OCI-LY1 (cell line): Measurements from ENCODE around the gene ZNF836.

Experiments
- H2AFZ ChIP-seq: fragments of 200-600 bp; sonication (generic), shearing (Covaris generic); 2 replicates; pipeline ENCODE4 v1.6.0; 2014; ENCODE audit warnings: antibody characterized with exemption, mild to moderate bottlenecking, low read length
- H3F3A ChIP-seq: fragments of 200-600 bp; sonication (generic), shearing (Covaris generic); 2 replicates; pipeline ENCODE4 v1.6.0; 2014; ENCODE audit warnings: mild to moderate bottlenecking, antibody characterized with exemption, low read length, moderate library complexity; ENCODE audit not compliant: insufficient read depth
- H3K27ac ChIP-seq: fragments of 200-600 bp; sonication (generic); 2 replicates; pipeline ENCODE4 v1.5.1; 2014; ENCODE audit warnings: low read length, mixed run types, mild to moderate bottlenecking, low read depth; ENCODE audit not compliant: poor library complexity, severe bottlenecking
- H3K27me3 ChIP-seq: fragments of 200-600 bp; sonication (generic); 2 replicates; pipeline ENCODE4 v1.6.0; 2014; ENCODE audit warnings: antibody characterized with exemption, mild to moderate bottlenecking, low read length, moderate library complexity; ENCODE audit not compliant: insufficient read depth
- H3K36me3 ChIP-seq: fragments of 200-600 bp; sonication (generic); 2 replicates; pipeline ENCODE4 v1.6.1; 2014; ENCODE audit warnings: mild to moderate bottlenecking, antibody characterized with exemption, low read length, moderate library complexity, mixed read lengths; ENCODE audit not compliant: insufficient read depth
- H3K4me1 ChIP-seq: fragments of 200-600 bp; sonication (generic); 2 replicates; pipeline ENCODE4 v1.5.1; 2014; ENCODE audit warnings: mild to moderate bottlenecking, low read length, moderate library complexity; ENCODE audit not compliant: insufficient read depth, severe bottlenecking
- H3K4me2 ChIP-seq: fragments of 200-600 bp; sonication (generic), shearing (Covaris generic); 2 replicates; pipeline ENCODE4 v1.6.1; 2014; ENCODE audit warnings: low read length
- H3K4me3 ChIP-seq: fragments of 200-600 bp; sonication (generic); 2 replicates; pipeline ENCODE4 v1.5.1; 2014; ENCODE audit warnings: low read length, low read depth, mild to moderate bottlenecking, mixed read lengths; ENCODE audit not compliant: poor library complexity, severe bottlenecking
- H3K79me2 ChIP-seq: fragments of 200-600 bp; shearing (Covaris generic); 2 replicates; pipeline ENCODE4 v1.6.1; 2016; ENCODE audit warnings: mixed run types, low read length, mixed read lengths; ENCODE audit not compliant: insufficient read depth
- H3K9ac ChIP-seq: fragments of 200-600 bp; sonication (generic), shearing (Covaris generic); 2 replicates; pipeline ENCODE4 v1.6.1; 2014; ENCODE audit warnings: mild to moderate bottlenecking, low read length, mixed read lengths
- H3K9me2 ChIP-seq: fragments of 200-600 bp; sonication (generic), shearing (Covaris generic); 2 replicates; pipeline ENCODE4 v1.6.1; 2014; ENCODE audit warnings: low read depth, mild to moderate bottlenecking, low read length, mixed read lengths
- H3K9me3 ChIP-seq: fragments of 200-600 bp; shearing (Covaris generic); 2 replicates; pipeline ENCODE4 v1.6.1; 2014; ENCODE audit warnings: low read length, mixed read lengths
- H4K20me1 ChIP-seq: fragments of 200-600 bp; sonication (generic), shearing (Covaris generic); 2 replicates; pipeline ENCODE4 v1.6.0; 2016; ENCODE audit warnings: mild to moderate bottlenecking, low read length; ENCODE audit not compliant: insufficient read depth
- EZH2 ChIP-seq: fragments of 200-600 bp; sonication (generic), shearing (Covaris generic); IDR thresholded peaks from 2 replicates; pipeline ENCODE4 v1.8.0; 2017; ENCODE audit warnings: borderline replicate concordance, mixed run types, mild to moderate bottlenecking, antibody characterized with exemption, low read length, moderate library complexity, mixed read lengths
- TF ChIP-seq, protein P1 (sequence below): fragments of 200-600 bp; sonication (generic), shearing (Covaris generic); IDR thresholded peaks from 2 replicates; pipeline ENCODE4 v1.5.1; 2017; ENCODE audit warnings: mild to moderate bottlenecking, antibody characterized with exemption, low read length, moderate library complexity, mixed read lengths

Gene ZNF836

DNA sequence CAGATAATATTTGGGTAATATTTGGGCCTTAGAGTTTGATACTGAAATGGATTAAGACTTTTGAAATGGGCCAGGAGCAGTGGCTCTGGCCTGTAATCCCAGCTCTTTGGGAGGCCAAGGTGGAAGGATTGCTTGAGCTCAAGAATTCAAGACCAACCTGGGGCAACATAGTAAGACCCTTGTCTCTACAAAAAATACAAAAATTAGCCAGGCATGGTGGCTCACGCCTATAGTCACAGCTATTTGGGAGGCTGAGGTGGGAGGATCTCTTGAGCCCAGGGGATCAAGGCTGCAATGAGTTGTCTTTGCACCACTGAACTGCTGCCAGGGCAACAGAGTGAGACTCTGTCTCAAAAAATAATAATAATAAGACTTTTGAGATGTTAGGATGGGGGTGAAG, 926 bp upstream of the ZNF836 start:
- peaks cover 24% of the 10 kb centered on the region for H3K36me3 ChIP-seq
- no peaks in the 10 kb centered on the region for H3K9me3 ChIP-seq
- H3K4me3 ChIP-seq = peak overlapping the region; percentile 91
- H3K4me1 ChIP-seq = peaks cover 17% of the 10 kb centered on the region
- H3K4me2 ChIP-seq = peak overlapping the region; percentile 89; the same call in 1 of the 2 replicates
- H3K9ac ChIP-seq = no peak overlapping the region; the same call in 1 of the 2 replicates
- TF ChIP-seq, protein P1, sequence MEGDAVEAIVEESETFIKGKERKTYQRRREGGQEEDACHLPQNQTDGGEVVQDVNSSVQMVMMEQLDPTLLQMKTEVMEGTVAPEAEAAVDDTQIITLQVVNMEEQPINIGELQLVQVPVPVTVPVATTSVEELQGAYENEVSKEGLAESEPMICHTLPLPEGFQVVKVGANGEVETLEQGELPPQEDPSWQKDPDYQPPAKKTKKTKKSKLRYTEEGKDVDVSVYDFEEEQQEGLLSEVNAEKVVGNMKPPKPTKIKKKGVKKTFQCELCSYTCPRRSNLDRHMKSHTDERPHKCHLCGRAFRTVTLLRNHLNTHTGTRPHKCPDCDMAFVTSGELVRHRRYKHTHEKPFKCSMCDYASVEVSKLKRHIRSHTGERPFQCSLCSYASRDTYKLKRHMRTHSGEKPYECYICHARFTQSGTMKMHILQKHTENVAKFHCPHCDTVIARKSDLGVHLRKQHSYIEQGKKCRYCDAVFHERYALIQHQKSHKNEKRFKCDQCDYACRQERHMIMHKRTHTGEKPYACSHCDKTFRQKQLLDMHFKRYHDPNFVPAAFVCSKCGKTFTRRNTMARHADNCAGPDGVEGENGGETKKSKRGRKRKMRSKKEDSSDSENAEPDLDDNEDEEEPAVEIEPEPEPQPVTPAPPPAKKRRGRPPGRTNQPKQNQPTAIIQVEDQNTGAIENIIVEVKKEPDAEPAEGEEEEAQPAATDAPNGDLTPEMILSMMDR = no peak
- no peak for TF ChIP-seq EZH2
- no peak overlapping the region for H2AFZ ChIP-seq
- no peaks in the 10 kb centered on the region for H3K9me2 ChIP-seq
- H3K27ac ChIP-seq = no peak overlapping the region
- H4K20me1 ChIP-seq = no peaks in the 10 kb centered on the region
- H3F3A ChIP-seq = no peaks in the 10 kb centered on the region
- no peaks in the 10 kb centered on the region for H3K27me3 ChIP-seq
- H3K79me2 ChIP-seq = no peaks in the 10 kb centered on the region

DNA sequence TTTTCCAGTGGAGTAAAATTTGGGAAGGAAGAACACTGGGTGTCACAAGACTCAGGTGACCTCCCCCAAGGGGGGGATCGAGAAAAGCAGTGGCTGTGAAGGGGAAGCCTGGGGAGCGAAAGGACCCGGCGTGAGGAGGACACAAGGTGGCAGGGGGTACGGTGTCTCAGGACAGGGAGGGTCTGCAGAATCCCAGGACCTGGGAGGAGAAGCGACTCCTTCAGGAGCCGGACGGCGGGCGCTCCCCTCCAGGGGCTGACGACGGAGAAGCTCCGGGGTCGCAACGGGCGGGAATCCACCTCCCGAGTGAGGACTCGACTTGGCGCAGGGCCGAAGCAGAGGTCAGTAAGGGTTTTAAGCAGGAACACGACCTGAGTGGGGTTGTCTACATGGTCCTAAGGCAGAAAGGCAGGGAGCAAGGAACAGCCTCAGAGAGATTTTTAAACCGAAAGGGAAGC, 529 bp downstream of the ZNF836 start:
- Histone ChIP-seq H3K27ac (peak overlapping the region; percentile 51), H3K27me3 (no peaks in the 10 kb centered on the region), H3K4me3 (peak overlapping the region; percentile 91), H3K36me3 (peaks cover 37% of the 10 kb centered on the region), H3F3A (no peaks in the 10 kb centered on the region), H3K79me2 (no peaks in the 10 kb centered on the region), H3K9ac (peak overlapping the region; percentile 92), H4K20me1 (no peaks in the 10 kb centered on the region), H2AFZ (peak overlapping the region; percentile 48; the same call in 1 of the 2 replicates), H3K4me1 (peaks cover 17% of the 10 kb centered on the region), H3K4me2 (peak overlapping the region; percentile 89), H3K9me2 (no peaks in the 10 kb centered on the region), H3K9me3 (no peaks in the 10 kb centered on the region)
- TF ChIP-seq, protein P1 = no peak
- no peak for TF ChIP-seq EZH2

DNA sequence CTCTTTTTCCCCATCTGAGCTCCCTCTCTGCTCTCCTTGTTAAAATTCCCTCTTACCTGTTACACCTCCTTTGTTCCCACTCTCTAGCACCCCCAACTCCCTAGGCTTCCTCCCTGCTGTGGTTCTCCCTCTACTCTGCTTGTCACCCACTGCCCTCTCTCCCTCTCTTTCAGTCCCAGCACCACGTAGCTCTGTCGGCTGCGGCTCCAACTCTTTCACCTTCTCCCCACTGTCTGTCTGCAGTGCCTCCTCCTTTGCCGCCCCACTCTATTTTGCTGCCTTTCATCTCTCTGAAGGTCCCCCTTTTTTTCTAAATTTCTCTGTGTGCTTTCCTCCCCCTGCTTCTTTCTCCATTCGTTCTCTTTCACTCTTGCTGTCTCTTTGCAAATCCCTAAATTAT, 1.1 kb downstream of the ZNF836 start:
- peak overlapping the region; percentile 92 for H3K9ac ChIP-seq
- peak overlapping the region; percentile 91 for H3K4me3 ChIP-seq
- H2AFZ ChIP-seq = no peak overlapping the region

More for the DNA sequence above, 1.1 kb downstream of the ZNF836 start:
- Histone ChIP-seq H3K27me3 (no peaks in the 10 kb centered on the region), H3K27ac (no peak overlapping the region), H3K4me2 (peak overlapping the region; percentile 89), H3K9me3 (peaks cover 3% of the 10 kb centered on the region; the same call in 1 of the 2 replicates), H3K9me2 (no peaks in the 10 kb centered on the region), H3F3A (no peaks in the 10 kb centered on the region), H3K4me1 (peaks cover 17% of the 10 kb centered on the region), H3K36me3 (peaks cover 43% of the 10 kb centered on the region), H4K20me1 (no peaks in the 10 kb centered on the region), H3K79me2 (no peaks in the 10 kb centered on the region)
- TF ChIP-seq EZH2 = no peak
- TF ChIP-seq, protein P1 = no peak
